HCT116 (cell line): Measurements from ENCODE around the gene PRPF39.

Experiments
- ATF3 ChIP-seq: IDR thresholded peaks from 2 replicates; pipeline ENCODE4 v1.6.1; 2012
- CTCF ChIP-seq, 3 experiments: fragments of 200-600 bp in 1 of 3; sonication (generic) in 1 of 3; IDR thresholded peaks in 2 of 3; conservative IDR thresholded peaks in 1 of 3; 2 replicates each; pipeline ENCODE4 v1.5.1; 2012 to 2017; ENCODE audit warnings: low read depth in 2 of 3, low read length in 2 of 3, antibody characterized with exemption in 1 of 3, borderline replicate concordance in 1 of 3, control low read depth in 1 of 3, mild to moderate bottlenecking in 1 of 3, mixed read lengths in 1 of 3, mixed run types in 1 of 3, moderate library complexity in 1 of 3; ENCODE audit not compliant: insufficient read depth in 1 of 3
- ELF1 ChIP-seq: IDR thresholded peaks from 2 replicates; pipeline ENCODE4 v1.6.1; 2012; ENCODE audit warnings: low read depth, borderline replicate concordance
- JUND ChIP-seq: IDR thresholded peaks from 2 replicates; pipeline ENCODE4 v1.6.1; 2012
- POLR2AphosphoS5 ChIP-seq: IDR thresholded peaks from 2 replicates; pipeline ENCODE4 v1.6.1; 2011; ENCODE audit warnings: mild to moderate bottlenecking, low read depth, low read length, moderate library complexity
- SRF ChIP-seq: IDR thresholded peaks from 2 replicates; pipeline ENCODE4 v1.6.1; 2012; ENCODE audit warnings: low read depth
- YY1 ChIP-seq: IDR thresholded peaks from 2 replicates; pipeline ENCODE4 v1.6.1; 2011; ENCODE audit warnings: low read length, low read depth, moderate library complexity, mild to moderate bottlenecking; ENCODE audit not compliant: insufficient replicate concordance; ENCODE audit errors: extremely low read depth

GRCh38 chr14:45082420-45082819 is 1.5 kb upstream of the PRPF39 start:
- TF ChIP-seq POLR2AphosphoS5 (no peak), JUND (no peak), CTCF (IDR thresholded peaks at IDR 0.05 in 2 of 3, conservative IDR thresholded peaks at IDR 0.05 in 1 of 3; ENCODE audit: borderline replicate concordance in 1 of 3, insufficient read depth in 1 of 3, low read depth in 2 of 3, low read length in 2 of 3) (no peak), ATF3 (no peak), ELF1 (no peak), YY1 (no peak), SRF (no peak)
